BLaER1 treated with 17β-estradiol and CSF1 and Interleukin-3, amounts not matched to agents 10 nM and 100 nM (cell line): ENCODE measurements around the gene FSCN2.

Experiments
- H3K27ac ChIP-seq, 11 experiments: shearing (Covaris generic); formaldehyde crosslinking; 2 replicates each; pipeline ENCODE4 v1.8.1; 2022
- H3K27me3 ChIP-seq, 11 experiments: shearing (Covaris generic); formaldehyde crosslinking; 2 replicates each; pipeline ENCODE4 v1.8.1; 2022
- H3K36me3 ChIP-seq, 11 experiments: shearing (Covaris generic); formaldehyde crosslinking; 2 replicates each; pipeline ENCODE4 v1.8.1; 2022
- H3K4me1 ChIP-seq, 10 experiments: shearing (Covaris generic); formaldehyde crosslinking; 2 replicates each; pipeline ENCODE4 v1.8.1; 2022
- H3K4me2 ChIP-seq, 11 experiments: shearing (Covaris generic); formaldehyde crosslinking; 2 replicates each; pipeline ENCODE4 v1.8.1; 2022
- H3K4me3 ChIP-seq, 10 experiments: shearing (Covaris generic); formaldehyde crosslinking; 2 replicates each; pipeline ENCODE4 v1.8.1; 2022
- H3K9ac ChIP-seq, 11 experiments: shearing (Covaris generic); formaldehyde crosslinking; 2 replicates each; pipeline ENCODE4 v1.8.1; 2022
- H3K9me3 ChIP-seq, 11 experiments: shearing (Covaris generic); formaldehyde crosslinking; replicated peaks in 1 of 11; 2 replicates each; pipeline ENCODE4 v1.8.1; 2022
- H4K20me1 ChIP-seq, 11 experiments: shearing (Covaris generic); formaldehyde crosslinking; 2 replicates each; pipeline ENCODE4 v1.8.1; 2022
- Cebpa-rat ChIP-seq, 11 experiments: shearing (Covaris generic); IDR thresholded peaks; 2 replicates each; pipeline ENCODE4 v1.8.1; 2022

Gene FSCN2

DNA sequence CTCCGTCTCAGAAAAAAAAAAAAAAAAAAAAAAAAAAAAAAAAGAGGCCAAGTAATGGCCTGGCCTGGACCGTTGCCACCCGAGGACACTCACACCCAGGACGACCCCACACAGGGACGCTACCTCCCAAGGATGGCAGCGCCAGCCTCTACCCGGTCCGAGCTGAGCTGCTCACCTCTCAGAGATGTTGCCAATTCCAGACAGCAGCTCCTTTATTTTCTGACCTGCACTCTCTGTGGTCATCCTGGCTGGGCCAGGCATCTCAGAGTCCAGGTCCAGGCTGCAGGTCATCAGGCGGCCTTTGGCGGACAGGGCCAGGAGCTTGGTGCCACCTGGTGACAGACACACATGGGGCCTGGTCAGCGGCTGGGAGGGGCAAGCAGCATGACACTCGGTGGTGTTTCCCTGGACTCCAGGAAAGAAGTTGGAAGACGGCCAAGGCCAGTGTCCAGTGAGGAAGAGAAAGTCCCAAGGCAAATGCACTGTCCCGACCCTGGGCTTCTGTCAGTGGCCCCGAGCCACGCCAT, 20.9 kb downstream of the FSCN2 start:
- peaks cover 52 to 70% (median 67%) of the 10 kb centered on the region in 11 experiments for H3K36me3 ChIP-seq
- H3K4me2 ChIP-seq: no peak overlapping the region
- peaks cover 4 to 82% (median 48%) of the 10 kb centered on the region in 11 experiments; a peak in 19 of 22 replicates for H4K20me1 ChIP-seq
- no peak overlapping the region for H3K27ac ChIP-seq
- no peak overlapping the region for H3K4me3 ChIP-seq
- no peaks in the 10 kb centered on the region for H3K9me3 ChIP-seq
- TF ChIP-seq Cebpa-rat (IDR thresholded peaks at IDR 0.05): no peak
- no peaks in the 10 kb centered on the region for H3K27me3 ChIP-seq
- 0 out of 22 replicates have a peak overlapping the region, but pooled peaks of 2 of the 11 experiments have one; percentile 24 to 87 for H3K9ac ChIP-seq
- peaks cover 26 to 34% (median 29%) of the 10 kb centered on the region in 10 experiments for H3K4me1 ChIP-seq

GRCh38 chr17:81549826-81550225, 21.6 kb downstream of the FSCN2 start:
- Histone ChIP-seq H3K27ac (no peak overlapping the region), H4K20me1 (peaks cover 4 to 79% (median 48%) of the 10 kb centered on the region in 11 experiments; a peak in 19 of 22 replicates), H3K4me3 (no peak overlapping the region), H3K9ac (peak overlapping the region in 7 of 11 experiments; percentile 19 to 94 (median 87); a peak in 8 of 22 replicates), H3K4me1 (peaks cover 32 to 40% (median 36%) of the 10 kb centered on the region in 10 experiments), H3K9me3 (no peaks in the 10 kb centered on the region), H3K27me3 (no peaks in the 10 kb centered on the region), H3K4me2 (peak overlapping the region in 10 of 11 experiments; percentile 92 to 99 (median 97); a peak in 10 of 22 replicates), H3K36me3 (peaks cover 45 to 63% (median 60%) of the 10 kb centered on the region in 11 experiments)
- no peak for TF ChIP-seq Cebpa-rat (IDR thresholded peaks at IDR 0.05)

DNA sequence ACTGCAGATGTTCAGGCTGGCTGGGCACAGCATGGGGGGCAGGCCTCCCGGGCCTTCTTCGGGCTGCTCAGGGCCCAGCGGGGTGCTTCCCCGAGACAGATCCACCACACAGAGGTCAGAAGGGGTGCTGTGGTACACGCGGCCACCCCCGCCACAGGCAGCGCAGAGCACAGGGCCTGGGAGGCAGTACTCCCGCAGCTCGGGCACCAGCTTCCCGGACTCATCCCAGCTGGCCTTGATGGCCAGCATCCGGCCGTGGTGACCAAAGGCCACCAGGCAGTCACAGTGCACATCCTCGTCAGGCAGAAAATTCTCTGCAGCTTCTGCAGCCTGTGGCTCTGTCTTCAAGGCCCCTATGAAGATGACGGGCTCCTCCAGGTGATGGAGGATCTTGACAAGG, 22.1 kb downstream of the FSCN2 start:
- no peak for TF ChIP-seq Cebpa-rat (IDR thresholded peaks at IDR 0.05)
- Histone ChIP-seq H4K20me1 (peaks cover 4 to 77% (median 45%) of the 10 kb centered on the region in 11 experiments; a peak in 19 of 22 replicates), H3K4me1 (peaks cover 32 to 45% (median 40%) of the 10 kb centered on the region in 10 experiments), H3K36me3 (peaks cover 42 to 58% (median 56%) of the 10 kb centered on the region in 11 experiments), H3K9me3 (no peaks in the 10 kb centered on the region), H3K27me3 (no peaks in the 10 kb centered on the region), H3K4me3 (peak overlapping the region in 5 of 10 experiments; percentile 75 to 99 (median 94); a peak in 2 of 20 replicates), H3K9ac (peak overlapping the region in 8 of 11 experiments; percentile 19 to 94 (median 86); a peak in 10 of 22 replicates), H3K27ac (no peak overlapping the region), H3K4me2 (peak overlapping the region; percentile 92 to 99 (median 97); a peak in 17 of 22 replicates)

- Histone ChIP-seq H3K4me1 (peaks cover 32 to 51% (median 42%) of the 10 kb centered on the region in 10 experiments), H3K9ac (peak overlapping the region; percentile 79 to 94 (median 89)), H3K36me3 (peaks cover 35 to 57% (median 52%) of the 10 kb centered on the region in 11 experiments), H3K4me3 (peak overlapping the region; percentile 75 to 99 (median 94)), H4K20me1 (peaks cover 7 to 71% (median 43%) of the 10 kb centered on the region in 11 experiments; a peak in 19 of 22 replicates), H3K27ac (peak overlapping the region in 1 of 11 experiments; percentile 81; a peak in 5 of 22 replicates), H3K9me3 (no peaks in the 10 kb centered on the region), H3K27me3 (no peaks in the 10 kb centered on the region), H3K4me2 (peak overlapping the region; percentile 92 to 99 (median 97))
- TF ChIP-seq Cebpa-rat (IDR thresholded peaks at IDR 0.05): no peak
Observed at GRCh38 chr17:81550830-81551457, 22.8 kb downstream of the FSCN2 start.

- Histone ChIP-seq H3K4me3 (peak overlapping the region; percentile 75 to 99 (median 94)), H4K20me1 (peaks cover 13 to 71% (median 47%) of the 10 kb centered on the region in 11 experiments; a peak in 19 of 22 replicates), H3K9ac (peak overlapping the region; percentile 79 to 94 (median 89)), H3K9me3 (no peaks in the 10 kb centered on the region), H3K36me3 (peaks cover 31 to 57% (median 52%) of the 10 kb centered on the region in 11 experiments), H3K4me1 (peaks cover 32 to 59% (median 46%) of the 10 kb centered on the region in 10 experiments), H3K27me3 (no peaks in the 10 kb centered on the region), H3K27ac (peak overlapping the region; percentile 22 to 82 (median 74); a peak in 21 of 22 replicates), H3K4me2 (peak overlapping the region; percentile 92 to 99 (median 97))
- no peak for TF ChIP-seq Cebpa-rat (IDR thresholded peaks at IDR 0.05)
Observed at GRCh38 chr17:81551458-81552243, 23.5 kb downstream of the FSCN2 start.

- no peak; a peak in 1 of 22 replicates for TF ChIP-seq Cebpa-rat (IDR thresholded peaks at IDR 0.05)
- peak within 1 kb of the TSS; percentile 22 to 82 (median 74); a peak in 21 of 22 replicates for H3K27ac ChIP-seq
- no peaks in the 10 kb centered on the region for H3K9me3 ChIP-seq
- H3K36me3 ChIP-seq: peaks cover 25 to 57% (median 52%) of the 10 kb centered on the region in 11 experiments; a peak in 21 of 22 replicates
- peak within 1 kb of the TSS; percentile 93 to 99 (median 98) for H3K4me2 ChIP-seq
- peak within 1 kb of the TSS; percentile 75 to 99 (median 94) for H3K4me3 ChIP-seq
- peaks cover 32 to 66% (median 48%) of the 10 kb centered on the region in 10 experiments for H3K4me1 ChIP-seq
- peaks cover 21 to 71% (median 50%) of the 10 kb centered on the region in 11 experiments; a peak in 20 of 22 replicates for H4K20me1 ChIP-seq
- H3K9ac ChIP-seq: peak within 1 kb of the TSS; percentile 79 to 94 (median 89)
- H3K27me3 ChIP-seq: no peaks in the 10 kb centered on the region
Observed at GRCh38 chr17:81552244-81553017, 24.3 kb downstream of the FSCN2 start, which contains the start of gene FAAP100. FAAP100 (minus strand) TSS chr17:81552353; CDS start chr17:81552330, 23 bp downstream.

- Histone ChIP-seq H3K9me3 (no peaks in the 10 kb centered on the region), H4K20me1 (peaks cover 28 to 72% (median 50%) of the 10 kb centered on the region in 11 experiments; a peak in 20 of 22 replicates), H3K27me3 (no peaks in the 10 kb centered on the region), H3K4me1 (peaks cover 32 to 73% (median 48%) of the 10 kb centered on the region in 10 experiments), H3K36me3 (peaks cover 25 to 57% (median 52%) of the 10 kb centered on the region in 11 experiments), H3K4me2 (peak overlapping the region; percentile 93 to 99 (median 98)), H3K9ac (peak overlapping the region; percentile 79 to 94 (median 89)), H3K27ac (peak overlapping the region; percentile 22 to 82 (median 74); a peak in 21 of 22 replicates), H3K4me3 (peak overlapping the region; percentile 75 to 99 (median 94))
- no peak for TF ChIP-seq Cebpa-rat (IDR thresholded peaks at IDR 0.05)
Observed at GRCh38 chr17:81553018-81553615, 24.9 kb downstream of the FSCN2 start.
